ENCODE results near the gene GALNT1. TPM values are rescaled to one million over a fixed set of nuclear protein-coding genes. Genes with fewer than 3 reads are reported as not detected.
A peak's percentile ranks its signal among the peaks of the same experiment; 100 is the strongest.

The GALNT1 gene
- total and polyA plus RNA-seq, 12 donors, result 8.1 to 61.2 (median 42.1) TPM

- intact Hi-C loops (cut with DNase I), result loop anchor here in 3 of 10 donors (10.0 kb wide), 2 partner anchors 108 to 168 kb away; partner anchors contain the start of gene GALNT1 (in 3 of the 3)
- no peak for ATAC-seq
These were observed 111.3 kb downstream of the GALNT1 start for GRCh38 chr18:35692866-35693265.

GRCh38 chr18:35693829-35694228 lies 112.3 kb downstream of the GALNT1 start:
- 88 to 93% methylated on average over 4 of the region's 4 CpGs for WGBS, 2 donors
- intact Hi-C loops (cut with DNase I), result loop anchor here in 3 of 10 donors (10.0 kb wide), 2 partner anchors 109 to 169 kb away; partner anchors contain the start of gene GALNT1 (in 3 of the 3)
- ATAC-seq, result no peak
- Histone ChIP-seq H3K27ac (no peak overlapping the region), H3K36me3 (peaks cover 0 to 71% (median 0%) of the 10 kb centered on the region in 9 donors), H3K4me3 (no peak overlapping the region), H3K27me3 (no peaks in the 10 kb centered on the region), H3K4me1 (peaks cover 0 to 28% (median 19%) of the 10 kb centered on the region in 9 donors), H3K9me3 (no peaks in the 10 kb centered on the region)
- DNase-seq, result no peak
- no peak for TF ChIP-seq CTCF (IDR thresholded peaks at IDR 0.05)

More at GRCh38 chr18:35692866-35693265, 111.3 kb downstream of the GALNT1 start:
- no peak overlapping the region for H3K27ac ChIP-seq
- no peaks in the 10 kb centered on the region for H3K27me3 ChIP-seq
- H3K9me3 ChIP-seq, result no peaks in the 10 kb centered on the region
- TF ChIP-seq CTCF (IDR thresholded peaks at IDR 0.05), result no peak
- DNase-seq, result no peak
- 88 to 92% methylated on average over 3 of the region's 3 CpGs for WGBS, 2 donors
- no peak overlapping the region for H3K4me3 ChIP-seq
- peaks cover 0 to 74% (median 0%) of the 10 kb centered on the region in 9 donors for H3K36me3 ChIP-seq
- peaks cover 0 to 28% (median 19%) of the 10 kb centered on the region in 9 donors for H3K4me1 ChIP-seq

GRCh38 chr18:35694808-35695207 lies 113.3 kb downstream of the GALNT1 start:
- no peak for ATAC-seq
- no peak overlapping the region for H3K4me3 ChIP-seq
- H3K27ac ChIP-seq, result peak overlapping the region in 4 of 10 donors; percentile 49 to 62 (median 61)
- H3K4me1 ChIP-seq, result peaks cover 0 to 28% (median 19%) of the 10 kb centered on the region in 9 donors
- DNase-seq, result no peak
- H3K27me3 ChIP-seq, result no peaks in the 10 kb centered on the region
- no peak for TF ChIP-seq CTCF (IDR thresholded peaks at IDR 0.05)
- intact Hi-C loops (cut with DNase I), result loop anchor here in 3 of 10 donors (10.0 kb wide), 2 partner anchors 110 to 170 kb away; partner anchors contain the start of gene GALNT1 (in 3 of the 3)
- WGBS, 2 donors, result 94 to 96% methylated on average over 2 of the region's 2 CpGs
- H3K9me3 ChIP-seq, result no peaks in the 10 kb centered on the region
- peaks cover 0 to 68% (median 3%) of the 10 kb centered on the region in 9 donors for H3K36me3 ChIP-seq

GRCh38 chr18:35695384-35695783 lies 113.8 kb downstream of the GALNT1 start:
- no peak for TF ChIP-seq CTCF (IDR thresholded peaks at IDR 0.05)
- H3K36me3 ChIP-seq, result peaks cover 0 to 67% (median 3%) of the 10 kb centered on the region in 9 donors
- peaks cover 0 to 28% (median 19%) of the 10 kb centered on the region in 9 donors for H3K4me1 ChIP-seq
- ATAC-seq (peak in 4 of 8 donors; percentile 4 to 46 (median 12)), DNase-seq (no peak)
- H3K9me3 ChIP-seq, result no peaks in the 10 kb centered on the region
- intact Hi-C loops (cut with DNase I), result loop anchor here in 3 of 10 donors (10.0 kb wide), 2 partner anchors 111 to 171 kb away; partner anchors contain the start of gene GALNT1 (in 3 of the 3)
- H3K4me3 ChIP-seq, result no peak overlapping the region
- 94 to 100% methylated on average over 1 of the region's 1 CpG for WGBS, 2 donors
- H3K27me3 ChIP-seq, result no peaks in the 10 kb centered on the region
- H3K27ac ChIP-seq, result peak overlapping the region in 8 of 10 donors; percentile 49 to 72 (median 61)
